ENCODE data around the gene IL11. TPM values are rescaled to one million over a fixed set of nuclear protein-coding genes. Genes with fewer than 3 reads are reported as not detected.

The IL11 gene
- total RNA-seq, 2 donors from 2014 or later, result 0.16 TPM; not detected in 1

- H3K36me3 ChIP-seq, result peaks cover 32% of the 10 kb centered on the region
- peak overlapping the region; percentile 91 to 92 for H3K27ac ChIP-seq
- no peaks in the 10 kb centered on the region for H3K27me3 ChIP-seq
- no peaks in the 10 kb centered on the region for H3K9me3 ChIP-seq
- H3K4me1 ChIP-seq, result peaks cover 0 to 54% of the 10 kb centered on the region in 2 donors
- DNase-seq (ENCODE audit: low spot score), result no peak
- peak overlapping the region; percentile 58 to 82 for H3K4me3 ChIP-seq
- no peak for TF ChIP-seq CTCF (IDR thresholded peaks at IDR 0.05)
Measured at GRCh38 chr19:55386493-55386971, 16.3 kb upstream of the IL11 start.

- peak; percentile 99 for DNase-seq (ENCODE audit: low spot score)
- TF ChIP-seq CTCF (IDR thresholded peaks at IDR 0.05), result no peak
Measured at GRCh38 chr19:55385724-55386492, 15.6 kb upstream of the IL11 start, which contains the start of gene RPL28. TSS of gene RPL28 (plus strand) at chr19:55385932. CDS start at chr19:55386358, 426 bp downstream.

GRCh38 chr19:55384920-55385723 lies 14.9 kb upstream of the IL11 start:
- Histone ChIP-seq H3K36me3 (peaks cover 32% of the 10 kb centered on the region), H3K4me3 (peak overlapping the region; percentile 58 to 82), H3K27ac (peak overlapping the region; percentile 91 to 92), H3K27me3 (no peaks in the 10 kb centered on the region), H3K4me1 (peaks cover 0 to 54% of the 10 kb centered on the region in 2 donors), H3K9me3 (no peaks in the 10 kb centered on the region)
- TF ChIP-seq CTCF (IDR thresholded peaks at IDR 0.05), result no peak
- DNase-seq (ENCODE audit: low spot score), result peak; percentile 98

More at GRCh38 chr19:55385724-55386492, 15.6 kb upstream of the IL11 start, which contains the start of gene RPL28:
- Histone ChIP-seq H3K4me3 (peak within 1 kb of the TSS; percentile 58 to 82), H3K4me1 (peaks cover 0 to 54% of the 10 kb centered on the region in 2 donors), H3K27ac (peak within 1 kb of the TSS; percentile 91 to 92), H3K9me3 (no peaks in the 10 kb centered on the region), H3K36me3 (peaks cover 32% of the 10 kb centered on the region), H3K27me3 (no peaks in the 10 kb centered on the region)

GRCh38 chr19:55384131-55384919 lies 14.1 kb upstream of the IL11 start, which contains the start of gene TMEM238:
TSS of gene TMEM238 (minus strand) at chr19:55384292. CDS start at chr19:55384259, 33 bp downstream.
- peaks cover 0 to 48% of the 10 kb centered on the region in 2 donors for H3K4me1 ChIP-seq
- DNase-seq (ENCODE audit: low spot score), result no peak

More at GRCh38 chr19:55384131-55384919, 14.1 kb upstream of the IL11 start, which contains the start of gene TMEM238:
- TF ChIP-seq CTCF (IDR thresholded peaks at IDR 0.05), result no peak
- peaks cover 24% of the 10 kb centered on the region for H3K36me3 ChIP-seq
- H3K4me3 ChIP-seq, result peak within 1 kb of the TSS; percentile 58 to 82
- no peaks in the 10 kb centered on the region for H3K27me3 ChIP-seq
- peak within 1 kb of the TSS; percentile 91 to 92 for H3K27ac ChIP-seq
- H3K9me3 ChIP-seq, result no peaks in the 10 kb centered on the region
